ENCODE data around the gene ASB17. TPM values are rescaled to one million over a fixed set of nuclear protein-coding genes. Genes with fewer than 3 reads are reported as not detected.

The ASB17 gene, protein sequence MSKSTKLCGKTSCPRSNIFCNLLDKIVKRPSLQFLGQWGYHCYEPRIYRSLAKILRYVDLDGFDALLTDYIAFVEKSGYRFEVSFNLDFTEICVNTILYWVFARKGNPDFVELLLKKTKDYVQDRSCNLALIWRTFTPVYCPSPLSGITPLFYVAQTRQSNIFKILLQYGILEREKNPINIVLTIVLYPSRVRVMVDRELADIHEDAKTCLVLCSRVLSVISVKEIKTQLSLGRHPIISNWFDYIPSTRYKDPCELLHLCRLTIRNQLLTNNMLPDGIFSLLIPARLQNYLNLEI
- total RNA-seq, result not detected
- not detected for polyA plus RNA-seq (ENCODE audit: insufficient read length in 6 of 6)
- long read RNA-seq, donor 1, result 0 reads
- long read RNA-seq, donor 2, result 0 reads
- long read RNA-seq, donor 3, result 0 reads
- long read RNA-seq, donor 4, result 0 reads
- long read RNA-seq, donor 5, result 0 reads
- long read RNA-seq, donor 6, result 0 reads
- long read RNA-seq, donor 7, result 0 reads
- long read RNA-seq, donor 8, result 0 reads
- long read RNA-seq, donor 9, result 0 reads
- long read RNA-seq, donor 10, result 0 reads
- long read RNA-seq, donor 11, result 0 reads
- long read RNA-seq, donor 12, result 0 reads

DNA sequence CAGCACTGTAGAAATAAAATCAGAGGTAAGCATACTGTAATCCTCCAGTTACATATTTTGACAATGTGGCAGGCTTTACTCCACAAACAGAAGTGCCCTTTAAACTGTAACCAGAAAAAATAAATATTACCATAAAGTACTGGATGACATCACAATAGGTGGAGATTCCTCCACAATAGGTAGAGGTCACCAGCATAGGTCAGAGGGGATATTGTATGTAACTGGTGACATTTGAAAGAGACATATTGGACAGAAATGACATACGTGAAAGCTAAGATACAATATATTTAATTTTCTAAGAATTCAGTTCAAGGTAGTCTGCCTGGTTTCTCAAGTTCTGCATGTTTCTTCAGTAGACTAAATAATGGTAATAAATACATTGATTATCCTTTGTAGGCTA lies at the start of gene ASB17:
ASB17 (minus strand) TSS at position 101 of the 400 bp plus-strand sequence. CDS start 113 bp downstream, outside the sequence.
- Histone ChIP-seq H3K4me1 (no peaks in the 10 kb centered on the region), H3K4me3 (no peak within 1 kb of the TSS), H3K27ac (no peak within 1 kb of the TSS), H3K9me3 (no peaks in the 10 kb centered on the region), H3K36me3 (no peaks in the 10 kb centered on the region), H3K27me3 (no peaks in the 10 kb centered on the region)
- ATAC-seq (no peak), DNase-seq (no peak)
- intact Hi-C loops (cut with DNase I), result no loop called here
- TF ChIP-seq, protein P1, sequence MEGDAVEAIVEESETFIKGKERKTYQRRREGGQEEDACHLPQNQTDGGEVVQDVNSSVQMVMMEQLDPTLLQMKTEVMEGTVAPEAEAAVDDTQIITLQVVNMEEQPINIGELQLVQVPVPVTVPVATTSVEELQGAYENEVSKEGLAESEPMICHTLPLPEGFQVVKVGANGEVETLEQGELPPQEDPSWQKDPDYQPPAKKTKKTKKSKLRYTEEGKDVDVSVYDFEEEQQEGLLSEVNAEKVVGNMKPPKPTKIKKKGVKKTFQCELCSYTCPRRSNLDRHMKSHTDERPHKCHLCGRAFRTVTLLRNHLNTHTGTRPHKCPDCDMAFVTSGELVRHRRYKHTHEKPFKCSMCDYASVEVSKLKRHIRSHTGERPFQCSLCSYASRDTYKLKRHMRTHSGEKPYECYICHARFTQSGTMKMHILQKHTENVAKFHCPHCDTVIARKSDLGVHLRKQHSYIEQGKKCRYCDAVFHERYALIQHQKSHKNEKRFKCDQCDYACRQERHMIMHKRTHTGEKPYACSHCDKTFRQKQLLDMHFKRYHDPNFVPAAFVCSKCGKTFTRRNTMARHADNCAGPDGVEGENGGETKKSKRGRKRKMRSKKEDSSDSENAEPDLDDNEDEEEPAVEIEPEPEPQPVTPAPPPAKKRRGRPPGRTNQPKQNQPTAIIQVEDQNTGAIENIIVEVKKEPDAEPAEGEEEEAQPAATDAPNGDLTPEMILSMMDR (IDR thresholded peaks at IDR 0.05), result no peak

DNA sequence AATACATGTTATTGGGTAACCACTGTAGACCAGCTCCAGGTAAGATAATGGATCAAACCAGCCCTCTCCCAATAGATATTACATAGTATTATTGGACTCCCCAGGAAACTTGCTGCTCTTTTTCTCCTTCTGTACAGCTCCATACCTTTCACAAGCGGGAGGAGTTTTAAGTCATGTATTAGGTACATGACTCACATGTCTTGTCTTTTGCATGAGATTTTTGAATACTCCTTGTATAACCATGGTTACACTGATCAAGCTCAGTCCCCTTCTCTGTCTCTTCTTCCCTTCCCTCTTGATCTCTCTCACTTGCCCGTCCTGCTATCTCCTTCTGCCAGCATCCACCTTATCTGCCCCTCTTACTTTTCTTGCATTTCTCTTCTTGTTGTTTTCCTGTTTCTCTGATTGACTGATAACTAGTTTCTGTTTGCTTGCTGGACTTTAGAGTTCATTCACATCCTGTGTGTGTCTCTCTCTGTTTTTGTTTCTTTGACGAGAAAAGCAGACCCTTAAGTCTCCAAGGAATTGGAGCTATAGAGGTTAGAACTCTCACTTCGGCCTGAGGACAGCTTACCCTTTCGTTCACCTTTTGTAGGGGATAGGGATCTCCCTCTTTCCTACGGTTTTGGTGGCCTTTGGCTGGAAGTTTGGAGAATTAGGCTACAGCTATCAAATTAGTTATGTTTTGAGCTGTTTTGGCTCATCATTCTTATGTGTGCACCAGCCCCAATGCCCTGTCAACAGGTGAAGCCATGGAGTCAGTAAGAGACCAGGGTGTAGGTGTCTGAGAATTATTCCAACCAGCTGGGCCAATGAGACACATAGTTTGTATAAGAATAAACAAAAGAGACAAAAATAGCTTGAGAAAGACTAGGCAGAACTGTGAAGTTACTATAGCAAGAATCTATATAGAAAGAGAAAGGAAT lies 49.0 kb upstream of the ASB17 start:
- Histone ChIP-seq H3K4me1 (no peaks in the 10 kb centered on the region), H3K27ac (no peak overlapping the region), H3K27me3 (no peaks in the 10 kb centered on the region), H3K36me3 (no peaks in the 10 kb centered on the region), H3K9me3 (no peaks in the 10 kb centered on the region), H3K4me3 (no peak overlapping the region)
- no peak for DNase-seq
- TF ChIP-seq, protein P1 (IDR thresholded peaks at IDR 0.05), result no peak
- intact Hi-C loops (cut with DNase I), result no loop called here
- ATAC-seq, result no peak

DNA sequence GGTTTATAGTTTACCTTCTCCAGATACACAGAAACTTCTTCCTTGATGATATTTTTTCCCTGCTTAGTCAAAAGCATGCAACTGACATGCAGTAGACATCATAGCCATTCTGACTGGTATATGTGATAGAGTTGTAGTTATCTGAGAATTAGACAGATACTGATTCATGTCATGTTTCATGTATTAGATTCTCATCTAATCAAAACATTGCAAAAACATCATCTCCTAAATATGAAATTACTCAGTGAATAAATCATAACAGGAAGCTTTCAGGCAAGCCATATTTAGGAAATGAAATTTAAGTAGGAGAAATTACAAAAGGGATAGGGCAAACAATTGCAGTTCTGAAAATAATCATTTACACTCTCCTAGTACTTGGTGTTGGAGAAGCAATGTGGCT lies 38.4 kb upstream of the ASB17 start:
- intact Hi-C loops (cut with DNase I), result no loop called here

DNA sequence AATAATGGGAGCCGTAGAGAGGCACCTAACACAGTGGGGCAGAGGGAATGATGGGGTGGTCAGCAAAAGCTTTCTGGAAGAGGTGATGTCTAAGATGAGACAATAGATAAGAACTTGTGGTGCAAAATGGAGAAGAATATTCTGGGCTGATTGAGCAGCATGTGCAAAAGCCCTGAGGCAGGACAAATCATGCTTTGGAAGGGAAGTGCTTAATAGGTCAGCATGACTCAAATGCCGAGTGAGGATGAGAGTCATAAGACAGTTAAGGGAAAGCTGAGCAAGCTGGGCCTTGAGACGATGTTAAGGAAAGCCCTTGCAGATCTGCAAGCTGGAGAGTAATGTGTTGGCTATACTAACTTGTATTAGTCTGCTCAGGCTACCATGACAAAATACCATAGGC lies 37.3 kb upstream of the ASB17 start:
- Histone ChIP-seq H3K36me3 (no peaks in the 10 kb centered on the region), H3K4me1 (no peaks in the 10 kb centered on the region), H3K27ac (no peak overlapping the region), H3K4me3 (no peak overlapping the region), H3K9me3 (no peaks in the 10 kb centered on the region), H3K27me3 (no peaks in the 10 kb centered on the region)
- TF ChIP-seq, protein P1 (IDR thresholded peaks at IDR 0.05), result no peak
- no peak for DNase-seq
- intact Hi-C loops (cut with DNase I), result no loop called here
- ATAC-seq, result no peak

More for the DNA sequence above, 38.4 kb upstream of the ASB17 start:
- no peaks in the 10 kb centered on the region for H3K4me1 ChIP-seq
- no peaks in the 10 kb centered on the region for H3K9me3 ChIP-seq
- TF ChIP-seq, protein P1 (IDR thresholded peaks at IDR 0.05), result no peak
- DNase-seq (no peak), ATAC-seq (no peak)
- H3K36me3 ChIP-seq, result no peaks in the 10 kb centered on the region
- H3K27ac ChIP-seq, result no peak overlapping the region
- H3K27me3 ChIP-seq, result no peaks in the 10 kb centered on the region
- no peak overlapping the region for H3K4me3 ChIP-seq
